ENCODE results near the gene AGAP1.

The AGAP1 gene

DNA sequence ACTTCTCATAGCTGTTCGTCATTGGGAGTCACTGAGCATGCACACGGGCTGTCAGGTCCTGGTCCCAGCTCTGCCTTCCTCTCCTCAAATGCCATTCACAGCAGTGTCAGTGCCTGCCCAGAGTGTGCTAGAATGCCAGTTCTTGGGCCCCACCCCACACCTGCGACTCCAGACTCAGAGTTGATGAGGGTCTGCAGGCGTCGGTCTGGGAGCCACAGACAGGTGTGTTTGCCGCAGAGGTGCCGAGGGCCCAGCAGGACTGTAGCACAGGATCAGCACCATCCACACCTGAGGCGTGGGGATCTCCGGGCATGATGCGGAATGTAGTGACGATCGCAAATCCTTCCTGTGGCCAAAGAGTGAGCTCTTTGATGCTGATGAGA lies 56.5 kb downstream of the AGAP1 start:
- H3K9me3 Mint-ChIP-seq = no peaks in the 10 kb centered on the region
- peaks cover 5% of the 10 kb centered on the region for H3K27me3 Mint-ChIP-seq
- H3K4me1 Mint-ChIP-seq = no peaks in the 10 kb centered on the region
- no peak for ATAC-seq (ENCODE audit: low read depth)
- H3K27ac Mint-ChIP-seq = no peak overlapping the region
- no peak overlapping the region for H3K4me3 Mint-ChIP-seq
- H3K36me3 Mint-ChIP-seq = no peaks in the 10 kb centered on the region
- DNase-seq (ENCODE audit: low spot score in 2 of 2) = no peak

- Mint-ChIP-seq H3K4me1 (no peaks in the 10 kb centered on the region), H3K4me3 (no peak overlapping the region), H3K36me3 (no peaks in the 10 kb centered on the region), H3K27ac (no peak overlapping the region), H3K9me3 (no peaks in the 10 kb centered on the region), H3K27me3 (peaks cover 5% of the 10 kb centered on the region)
- ATAC-seq (ENCODE audit: low read depth) (no peak), DNase-seq (ENCODE audit: low spot score in 2 of 2) (no peak)
Observed at GRCh38 chr2:235550946-235551345, 57.1 kb downstream of the AGAP1 start.

- H3K36me3 Mint-ChIP-seq = no peaks in the 10 kb centered on the region
- H3K27me3 Mint-ChIP-seq = peaks cover 5% of the 10 kb centered on the region
- no peak overlapping the region for H3K4me3 Mint-ChIP-seq
- no peak overlapping the region for H3K27ac Mint-ChIP-seq
- H3K9me3 Mint-ChIP-seq = no peaks in the 10 kb centered on the region
- H3K4me1 Mint-ChIP-seq = no peaks in the 10 kb centered on the region
- ATAC-seq (ENCODE audit: low read depth) (no peak), DNase-seq (ENCODE audit: low spot score in 2 of 2) (no peak)
Observed at GRCh38 chr2:235551965-235552364, 58.1 kb downstream of the AGAP1 start.

DNA sequence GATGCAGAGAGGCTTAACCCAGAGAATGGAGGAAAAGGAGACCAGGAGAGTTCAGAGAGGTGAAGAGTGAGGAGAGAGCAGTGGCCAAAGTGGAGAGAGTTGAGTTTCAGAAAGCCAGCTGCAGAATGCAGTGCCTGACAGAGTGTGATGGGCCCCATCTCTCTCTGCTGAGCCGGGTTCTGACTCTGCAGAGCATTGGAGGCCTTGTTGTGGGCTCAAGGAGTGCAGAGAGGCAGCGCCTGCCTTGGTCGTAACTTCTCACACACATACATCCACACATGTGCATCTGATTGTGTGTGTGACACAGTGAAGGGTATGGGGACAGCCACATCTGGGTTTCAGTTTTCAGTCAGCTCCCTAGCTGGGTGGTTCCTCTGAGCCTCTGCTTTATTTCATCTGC lies 58.8 kb downstream of the AGAP1 start:
- no peak overlapping the region for H3K27ac Mint-ChIP-seq
- no peaks in the 10 kb centered on the region for H3K9me3 Mint-ChIP-seq
- no peaks in the 10 kb centered on the region for H3K4me1 Mint-ChIP-seq
- H3K36me3 Mint-ChIP-seq = no peaks in the 10 kb centered on the region
- ATAC-seq (ENCODE audit: low read depth) (no peak), DNase-seq (ENCODE audit: low spot score in 2 of 2) (no peak)
- H3K27me3 Mint-ChIP-seq = peaks cover 5% of the 10 kb centered on the region
- H3K4me3 Mint-ChIP-seq = no peak overlapping the region

GRCh38 chr2:235553291-235553690 lies 59.4 kb downstream of the AGAP1 start:
- Mint-ChIP-seq H3K27me3 (peaks cover 5% of the 10 kb centered on the region), H3K27ac (no peak overlapping the region)

DNA sequence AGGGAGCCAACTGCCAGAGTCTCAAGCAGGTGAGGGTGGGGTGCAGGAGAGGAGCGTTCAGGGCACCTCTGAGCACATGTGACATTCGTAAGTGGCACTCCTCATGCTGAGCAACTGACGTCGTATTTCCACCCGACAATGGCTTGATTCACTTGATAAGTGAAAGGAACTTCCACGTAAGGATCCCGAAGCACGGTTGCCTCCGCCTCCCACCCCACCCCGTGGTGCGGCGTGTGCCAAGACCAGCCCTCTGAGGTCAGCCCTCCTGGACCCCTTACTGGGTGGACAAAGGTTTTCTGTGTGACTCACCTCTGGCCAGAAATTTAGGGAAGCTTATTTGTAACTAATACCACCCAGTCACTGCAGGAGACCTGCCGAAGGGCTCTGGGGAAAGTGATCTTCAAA lies 59.9 kb downstream of the AGAP1 start:
- H3K4me1 Mint-ChIP-seq = no peaks in the 10 kb centered on the region
- H3K27me3 Mint-ChIP-seq = peaks cover 5% of the 10 kb centered on the region
- DNase-seq (ENCODE audit: low spot score in 2 of 2) (no peak), ATAC-seq (ENCODE audit: low read depth) (no peak)
- no peak overlapping the region for H3K27ac Mint-ChIP-seq
- no peak overlapping the region for H3K4me3 Mint-ChIP-seq
- H3K36me3 Mint-ChIP-seq = no peaks in the 10 kb centered on the region
- no peaks in the 10 kb centered on the region for H3K9me3 Mint-ChIP-seq

More at GRCh38 chr2:235553291-235553690, 59.4 kb downstream of the AGAP1 start:
- H3K4me1 Mint-ChIP-seq = no peaks in the 10 kb centered on the region
- H3K4me3 Mint-ChIP-seq = no peak overlapping the region
- no peak for ATAC-seq (ENCODE audit: low read depth)
- H3K9me3 Mint-ChIP-seq = no peaks in the 10 kb centered on the region
- no peaks in the 10 kb centered on the region for H3K36me3 Mint-ChIP-seq
- no peak for DNase-seq (ENCODE audit: low spot score in 2 of 2)

DNA sequence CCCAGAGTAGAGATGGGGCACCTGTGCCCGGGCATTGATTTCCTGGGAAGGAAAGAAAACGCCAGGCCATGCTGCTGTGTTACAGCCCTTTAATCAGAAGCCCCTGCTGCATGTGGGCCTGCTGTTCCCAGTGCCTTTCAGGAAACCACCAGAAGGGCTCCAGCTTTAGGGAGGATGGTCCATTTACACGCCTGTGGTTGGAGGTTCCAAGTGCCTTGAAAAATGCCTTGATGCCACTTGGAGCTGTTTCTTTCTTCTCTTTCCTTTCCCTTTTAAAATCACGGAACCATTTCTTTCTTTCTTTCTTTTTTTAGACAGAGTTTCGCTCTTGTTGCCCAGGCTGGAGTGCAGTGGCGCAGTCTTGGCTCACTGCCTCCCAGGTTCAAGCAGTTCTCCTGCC lies 60.5 kb downstream of the AGAP1 start:
- no peak overlapping the region for H3K27ac Mint-ChIP-seq
- H3K36me3 Mint-ChIP-seq = no peaks in the 10 kb centered on the region
- ATAC-seq (ENCODE audit: low read depth) (no peak), DNase-seq (ENCODE audit: low spot score in 2 of 2) (no peak)
- H3K27me3 Mint-ChIP-seq = peaks cover 5% of the 10 kb centered on the region
- H3K4me3 Mint-ChIP-seq = no peak overlapping the region
- no peaks in the 10 kb centered on the region for H3K9me3 Mint-ChIP-seq
- no peaks in the 10 kb centered on the region for H3K4me1 Mint-ChIP-seq

DNA sequence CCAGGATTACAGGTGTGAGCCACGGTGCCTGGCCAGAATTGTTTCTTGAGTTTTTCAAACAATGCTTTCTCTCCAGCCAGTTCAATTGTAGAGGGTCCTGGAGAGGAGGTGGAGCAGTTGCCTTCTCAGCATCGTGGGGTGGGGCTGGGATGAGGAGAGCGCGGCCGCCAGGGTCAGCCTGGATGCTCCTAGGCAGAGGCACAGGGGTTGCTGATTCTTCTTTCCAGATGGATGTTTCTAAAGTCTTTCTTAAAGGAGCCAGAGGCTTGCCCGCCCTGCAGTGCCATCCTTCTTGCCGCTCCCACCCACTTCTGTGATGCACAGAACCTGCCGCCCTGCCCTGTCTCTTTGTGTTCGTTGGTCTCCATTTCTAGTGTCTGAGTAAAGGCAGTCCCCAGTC lies 61.1 kb downstream of the AGAP1 start:
- no peak for DNase-seq (ENCODE audit: low spot score in 2 of 2)
- no peaks in the 10 kb centered on the region for H3K9me3 Mint-ChIP-seq
- peaks cover 5% of the 10 kb centered on the region for H3K27me3 Mint-ChIP-seq

DNA sequence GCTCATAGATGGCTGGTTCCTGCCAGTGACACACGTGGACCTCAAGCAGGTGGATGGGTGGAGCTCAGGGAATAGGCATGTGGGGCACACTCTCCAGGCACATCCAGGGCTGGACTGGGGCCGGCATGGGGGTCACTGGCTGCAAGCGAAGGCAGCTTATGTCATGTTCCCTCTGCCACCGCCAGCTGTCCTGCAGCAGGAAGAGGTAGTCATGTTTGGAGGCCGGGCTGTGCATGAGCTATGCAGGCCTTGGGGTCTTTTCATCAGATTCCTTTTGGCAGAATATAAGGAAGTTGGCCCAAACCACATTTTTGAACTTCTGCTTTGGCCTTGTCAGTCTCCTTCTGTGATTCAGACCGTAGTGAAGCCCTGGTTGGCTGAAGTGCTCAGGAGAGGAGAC lies 61.5 kb downstream of the AGAP1 start:
- DNase-seq (ENCODE audit: low spot score in 2 of 2) (no peak), ATAC-seq (ENCODE audit: low read depth) (no peak)
- no peaks in the 10 kb centered on the region for H3K4me1 Mint-ChIP-seq
- H3K36me3 Mint-ChIP-seq = no peaks in the 10 kb centered on the region
- H3K9me3 Mint-ChIP-seq = no peaks in the 10 kb centered on the region
- H3K27me3 Mint-ChIP-seq = peaks cover 5% of the 10 kb centered on the region
- no peak overlapping the region for H3K4me3 Mint-ChIP-seq
- H3K27ac Mint-ChIP-seq = no peak overlapping the region

More for the DNA sequence above, 61.1 kb downstream of the AGAP1 start:
- Mint-ChIP-seq H3K4me1 (no peaks in the 10 kb centered on the region), H3K4me3 (no peak overlapping the region), H3K36me3 (no peaks in the 10 kb centered on the region), H3K27ac (no peak overlapping the region)
- ATAC-seq (ENCODE audit: low read depth) = no peak

- Mint-ChIP-seq H3K27ac (no peak overlapping the region), H3K9me3 (no peaks in the 10 kb centered on the region), H3K36me3 (no peaks in the 10 kb centered on the region), H3K4me1 (no peaks in the 10 kb centered on the region), H3K27me3 (peaks cover 5% of the 10 kb centered on the region), H3K4me3 (no peak overlapping the region)
- ATAC-seq (ENCODE audit: low read depth) = no peak
- no peak for DNase-seq (ENCODE audit: low spot score in 2 of 2)
Observed at GRCh38 chr2:235556086-235556485, 62.2 kb downstream of the AGAP1 start.

- H3K4me3 Mint-ChIP-seq = no peak overlapping the region
Observed at GRCh38 chr2:235556901-235557300, 63.1 kb downstream of the AGAP1 start.

DNA sequence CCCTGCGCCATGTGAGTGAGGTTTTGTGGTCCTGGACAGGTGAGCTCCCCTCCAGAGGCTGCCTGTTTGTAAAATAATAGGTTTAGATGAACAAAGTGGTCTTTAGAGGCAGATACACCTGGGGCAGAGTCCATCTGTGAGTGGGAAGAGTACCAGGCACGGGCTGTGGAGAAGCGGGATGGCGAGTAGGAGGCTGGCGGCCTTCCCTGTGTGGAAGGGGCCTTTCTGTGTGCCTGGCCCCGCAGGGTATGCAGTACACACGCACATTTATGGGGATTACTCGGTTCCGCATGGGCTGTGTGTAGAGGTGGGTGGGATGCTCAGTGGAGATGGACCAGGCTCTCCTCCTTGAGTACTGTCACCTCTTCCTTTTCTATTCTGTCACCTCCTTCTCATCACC lies 64.1 kb downstream of the AGAP1 start:
- DNase-seq (ENCODE audit: low spot score in 2 of 2) (no peak), ATAC-seq (ENCODE audit: low read depth) (no peak)
- Mint-ChIP-seq H3K4me1 (no peaks in the 10 kb centered on the region), H3K9me3 (no peaks in the 10 kb centered on the region), H3K27ac (no peak overlapping the region), H3K27me3 (no peaks in the 10 kb centered on the region), H3K4me3 (no peak overlapping the region), H3K36me3 (no peaks in the 10 kb centered on the region)

More at GRCh38 chr2:235556901-235557300, 63.1 kb downstream of the AGAP1 start:
- no peak overlapping the region for H3K27ac Mint-ChIP-seq
- H3K27me3 Mint-ChIP-seq = peaks cover 5% of the 10 kb centered on the region
- H3K36me3 Mint-ChIP-seq = no peaks in the 10 kb centered on the region
- no peak for ATAC-seq (ENCODE audit: low read depth)
- H3K9me3 Mint-ChIP-seq = no peaks in the 10 kb centered on the region
- DNase-seq (ENCODE audit: low spot score in 2 of 2) = no peak
- H3K4me1 Mint-ChIP-seq = no peaks in the 10 kb centered on the region

DNA sequence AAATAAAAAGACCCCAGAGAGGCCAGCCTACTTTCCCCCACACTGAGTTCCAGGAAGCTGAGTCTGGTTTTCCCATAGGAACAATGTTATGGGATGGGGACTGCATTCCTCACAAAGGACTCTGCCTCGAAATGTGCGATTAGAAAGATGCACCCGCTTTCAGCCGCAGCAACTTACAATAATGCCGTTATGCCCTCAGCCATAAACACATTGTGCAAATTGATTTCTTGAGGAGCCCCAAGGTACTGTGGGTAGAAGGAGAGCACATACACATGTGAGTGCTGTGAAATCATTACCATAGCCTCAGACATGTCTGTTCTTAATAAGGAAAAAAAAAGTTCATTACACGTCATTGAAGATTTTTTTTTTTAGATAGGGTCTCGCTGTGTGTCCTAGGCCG lies 64.7 kb downstream of the AGAP1 start:
- Mint-ChIP-seq H3K9me3 (no peaks in the 10 kb centered on the region), H3K4me1 (no peaks in the 10 kb centered on the region), H3K4me3 (no peak overlapping the region), H3K27ac (no peak overlapping the region), H3K36me3 (no peaks in the 10 kb centered on the region), H3K27me3 (peaks cover 2% of the 10 kb centered on the region)
- no peak for ATAC-seq (ENCODE audit: low read depth)
- no peak for DNase-seq (ENCODE audit: low spot score in 2 of 2)

DNA sequence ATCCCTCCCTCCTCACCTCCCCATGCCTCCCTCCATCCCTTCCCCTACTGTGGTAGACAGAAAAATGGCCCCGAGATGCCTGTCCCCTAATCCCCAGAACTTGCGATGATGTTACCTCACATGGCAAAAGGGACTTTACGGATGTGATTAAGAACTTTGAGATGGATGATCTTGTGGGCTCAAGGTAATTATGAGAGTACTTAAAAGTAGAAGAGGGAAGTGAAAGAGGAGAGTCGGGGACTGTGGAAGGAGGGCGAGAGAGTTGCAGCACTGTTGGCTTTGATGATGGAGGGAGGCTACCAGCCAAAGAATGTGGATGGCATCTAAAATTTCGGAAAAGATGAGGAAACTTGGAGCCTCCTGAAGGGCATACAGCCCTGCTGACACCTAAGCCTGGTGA lies 66.5 kb downstream of the AGAP1 start:
- Mint-ChIP-seq H3K9me3 (no peaks in the 10 kb centered on the region), H3K4me1 (no peaks in the 10 kb centered on the region), H3K36me3 (no peaks in the 10 kb centered on the region), H3K4me3 (no peak overlapping the region), H3K27me3 (peaks cover 2% of the 10 kb centered on the region), H3K27ac (no peak overlapping the region)
- DNase-seq (ENCODE audit: low spot score in 2 of 2) (no peak), ATAC-seq (ENCODE audit: low read depth) (no peak)

DNA sequence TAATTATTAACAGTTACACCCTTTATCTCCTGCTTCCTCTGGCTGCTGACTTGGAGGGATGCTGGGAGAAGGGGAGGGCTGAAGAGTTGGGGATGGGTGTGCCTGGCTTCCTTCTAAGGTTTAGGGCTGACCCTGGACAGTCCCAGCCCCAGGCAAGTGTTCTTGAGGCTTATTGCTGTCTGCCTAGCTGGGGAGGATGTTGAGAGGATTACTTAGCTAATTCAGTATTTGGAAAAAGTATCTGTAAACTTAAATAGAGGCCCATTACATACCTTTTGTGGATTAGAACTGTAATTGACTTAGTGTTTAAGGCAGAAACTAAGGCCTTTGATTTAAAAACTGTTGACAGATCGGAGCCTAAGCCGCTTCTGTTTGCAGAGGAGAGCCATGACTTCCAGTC lies 67.6 kb downstream of the AGAP1 start:
- Mint-ChIP-seq H3K36me3 (no peaks in the 10 kb centered on the region), H3K9me3 (no peaks in the 10 kb centered on the region), H3K27ac (no peak overlapping the region), H3K27me3 (peaks cover 4% of the 10 kb centered on the region), H3K4me3 (no peak overlapping the region), H3K4me1 (no peaks in the 10 kb centered on the region)
- ATAC-seq (ENCODE audit: low read depth) (no peak), DNase-seq (ENCODE audit: low spot score in 2 of 2) (no peak)

Data from memory B cell (primary cell).